Measurements from ENCODE around the gene DDX39A. TPM values are rescaled to one million over a fixed set of nuclear protein-coding genes. Genes with fewer than 3 reads are reported as not detected.

DDX39A gene
- total and polyA plus RNA-seq, 2 of the 13 experiments (the other 11 are each of a cell fraction or from before 2014, with no cell fraction given), result 34.6 to 90.4 TPM

DNA sequence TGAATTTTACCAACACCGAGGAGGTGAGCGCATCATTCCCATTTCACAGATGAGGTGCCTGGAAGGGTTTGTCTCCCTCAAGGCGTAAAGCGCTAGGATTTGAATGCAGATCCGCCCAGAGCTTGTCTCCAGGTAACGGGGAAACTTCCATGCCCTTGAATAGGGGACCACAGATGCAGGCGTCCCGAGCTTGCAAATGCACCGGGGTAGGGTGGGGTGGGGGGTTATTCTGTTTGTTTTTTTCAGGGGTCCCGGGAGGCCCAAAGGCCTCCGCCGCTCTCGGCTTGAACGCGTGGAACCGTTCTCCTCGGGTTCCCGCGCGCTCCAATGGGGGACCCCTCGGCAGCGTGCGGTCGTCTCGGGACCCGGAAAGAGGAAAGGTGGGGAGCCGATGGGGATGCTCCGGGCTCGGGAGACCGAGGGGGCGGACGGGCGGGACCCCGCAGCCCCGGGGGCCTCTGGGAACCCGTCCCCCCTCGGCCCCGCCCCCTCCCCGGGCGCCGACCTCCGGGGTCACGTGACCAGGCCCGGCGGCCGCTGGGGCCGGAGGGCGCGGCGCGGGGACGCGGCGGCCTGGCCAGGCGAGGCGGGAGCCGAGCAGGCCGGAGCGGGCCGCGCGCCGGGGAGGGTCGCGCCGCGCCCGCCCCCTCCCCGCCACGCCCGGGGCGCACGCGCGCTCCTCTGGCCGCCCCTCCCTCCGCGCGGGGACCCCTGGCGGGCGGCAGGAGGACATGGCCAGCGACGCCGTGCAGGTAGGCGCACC lies 13.8 kb upstream of the DDX39A start, which contains the start of gene PKN1 (continued):
- TF ChIP-seq HOXA9 (CRISPR knock-in tag; IDR thresholded peaks at IDR 0.05; ENCODE audit: borderline replicate concordance) (no peak), ZFP36L2 (CRISPR knock-in tag; IDR thresholded peaks at IDR 0.05) (no peak), ZNF224 (CRISPR knock-in tag; IDR thresholded peaks at IDR 0.05) (no peak), BCL3 (CRISPR knock-in tag; IDR thresholded peaks at IDR 0.05) (no peak), MED8 (CRISPR knock-in tag; IDR thresholded peaks at IDR 0.05; ENCODE audit: insufficient replicate concordance) (no peak), ZNF253 (CRISPR knock-in tag; IDR thresholded peaks at IDR 0.05; ENCODE audit: borderline replicate concordance) (no peak), ZNF30 (CRISPR knock-in tag; IDR thresholded peaks at IDR 0.05) (no peak), ZNF441 (CRISPR knock-in tag; IDR thresholded peaks at IDR 0.05; ENCODE audit: borderline replicate concordance) (no peak), TBL1XR1 (IDR thresholded peaks at IDR 0.05; ENCODE audit: borderline replicate concordance, low read length, partially characterized antibody) (no peak), E2F5 (CRISPR knock-in tag; conservative IDR thresholded peaks at IDR 0.05) (no peak), AGO1 (IDR thresholded peaks at IDR 0.05; ENCODE audit: low read depth, low read length, poor library complexity, severe bottlenecking) (no peak), CHCHD3 (CRISPR knock-in tag; IDR thresholded peaks at IDR 0.05) (no peak), FOSL2 (CRISPR knock-in tag; IDR thresholded peaks at IDR 0.05) (0 out of 2 replicates have a peak, but pooled peaks have one; percentile 5), ZSCAN25 (CRISPR knock-in tag; IDR thresholded peaks at IDR 0.05) (no peak), MED1 (CRISPR knock-in tag; IDR thresholded peaks at IDR 0.05) (0 out of 2 replicates have a peak, but pooled peaks have one; percentile 21), RNF2 (conservative IDR thresholded peaks at IDR 0.05; ENCODE audit: low read depth) (no peak), ZNF605 (CRISPR knock-in tag; IDR thresholded peaks at IDR 0.05) (no peak), HOXA3 (CRISPR knock-in tag; IDR thresholded peaks at IDR 0.05) (no peak)
- TF ChIP-seq, protein P1, sequence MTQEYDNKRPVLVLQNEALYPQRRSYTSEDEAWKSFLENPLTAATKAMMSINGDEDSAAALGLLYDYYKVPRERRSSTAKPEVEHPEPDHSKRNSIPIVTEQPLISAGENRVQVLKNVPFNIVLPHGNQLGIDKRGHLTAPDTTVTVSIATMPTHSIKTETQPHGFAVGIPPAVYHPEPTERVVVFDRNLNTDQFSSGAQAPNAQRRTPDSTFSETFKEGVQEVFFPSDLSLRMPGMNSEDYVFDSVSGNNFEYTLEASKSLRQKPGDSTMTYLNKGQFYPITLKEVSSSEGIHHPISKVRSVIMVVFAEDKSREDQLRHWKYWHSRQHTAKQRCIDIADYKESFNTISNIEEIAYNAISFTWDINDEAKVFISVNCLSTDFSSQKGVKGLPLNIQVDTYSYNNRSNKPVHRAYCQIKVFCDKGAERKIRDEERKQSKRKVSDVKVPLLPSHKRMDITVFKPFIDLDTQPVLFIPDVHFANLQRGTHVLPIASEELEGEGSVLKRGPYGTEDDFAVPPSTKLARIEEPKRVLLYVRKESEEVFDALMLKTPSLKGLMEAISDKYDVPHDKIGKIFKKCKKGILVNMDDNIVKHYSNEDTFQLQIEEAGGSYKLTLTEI (CRISPR knock-in tag; conservative IDR thresholded peaks at IDR 0.05), result no peak
- TF ChIP-seq, protein P2, sequence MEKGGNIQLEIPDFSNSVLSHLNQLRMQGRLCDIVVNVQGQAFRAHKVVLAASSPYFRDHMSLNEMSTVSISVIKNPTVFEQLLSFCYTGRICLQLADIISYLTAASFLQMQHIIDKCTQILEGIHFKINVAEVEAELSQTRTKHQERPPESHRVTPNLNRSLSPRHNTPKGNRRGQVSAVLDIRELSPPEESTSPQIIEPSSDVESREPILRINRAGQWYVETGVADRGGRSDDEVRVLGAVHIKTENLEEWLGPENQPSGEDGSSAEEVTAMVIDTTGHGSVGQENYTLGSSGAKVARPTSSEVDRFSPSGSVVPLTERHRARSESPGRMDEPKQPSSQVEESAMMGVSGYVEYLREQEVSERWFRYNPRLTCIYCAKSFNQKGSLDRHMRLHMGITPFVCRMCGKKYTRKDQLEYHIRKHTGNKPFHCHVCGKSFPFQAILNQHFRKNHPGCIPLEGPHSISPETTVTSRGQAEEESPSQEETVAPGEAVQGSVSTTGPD (CRISPR knock-in tag; IDR thresholded peaks at IDR 0.05), result no peak
- TF ChIP-seq, protein P3, sequence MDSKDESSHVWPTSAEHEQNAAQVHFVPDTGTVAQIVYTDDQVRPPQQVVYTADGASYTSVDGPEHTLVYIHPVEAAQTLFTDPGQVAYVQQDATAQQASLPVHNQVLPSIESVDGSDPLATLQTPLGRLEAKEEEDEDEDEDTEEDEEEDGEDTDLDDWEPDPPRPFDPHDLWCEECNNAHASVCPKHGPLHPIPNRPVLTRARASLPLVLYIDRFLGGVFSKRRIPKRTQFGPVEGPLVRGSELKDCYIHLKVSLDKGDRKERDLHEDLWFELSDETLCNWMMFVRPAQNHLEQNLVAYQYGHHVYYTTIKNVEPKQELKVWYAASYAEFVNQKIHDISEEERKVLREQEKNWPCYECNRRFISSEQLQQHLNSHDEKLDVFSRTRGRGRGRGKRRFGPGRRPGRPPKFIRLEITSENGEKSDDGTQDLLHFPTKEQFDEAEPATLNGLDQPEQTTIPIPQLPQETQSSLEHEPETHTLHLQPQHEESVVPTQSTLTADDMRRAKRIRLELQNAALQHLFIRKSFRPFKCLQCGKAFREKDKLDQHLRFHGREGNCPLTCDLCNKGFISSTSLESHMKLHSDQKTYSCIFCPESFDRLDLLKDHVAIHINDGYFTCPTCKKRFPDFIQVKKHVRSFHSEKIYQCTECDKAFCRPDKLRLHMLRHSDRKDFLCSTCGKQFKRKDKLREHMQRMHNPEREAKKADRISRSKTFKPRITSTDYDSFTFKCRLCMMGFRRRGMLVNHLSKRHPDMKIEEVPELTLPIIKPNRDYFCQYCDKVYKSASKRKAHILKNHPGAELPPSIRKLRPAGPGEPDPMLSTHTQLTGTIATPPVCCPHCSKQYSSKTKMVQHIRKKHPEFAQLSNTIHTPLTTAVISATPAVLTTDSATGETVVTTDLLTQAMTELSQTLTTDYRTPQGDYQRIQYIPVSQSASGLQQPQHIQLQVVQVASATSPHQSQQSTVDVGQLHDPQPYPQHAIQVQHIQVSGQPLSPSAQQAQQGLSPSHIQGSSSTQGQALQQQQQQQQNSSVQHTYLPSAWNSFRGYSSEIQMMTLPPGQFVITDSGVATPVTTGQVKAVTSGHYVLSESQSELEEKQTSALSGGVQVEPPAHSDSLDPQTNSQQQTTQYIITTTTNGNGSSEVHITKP (CRISPR knock-in tag; IDR thresholded peaks at IDR 0.05; ENCODE audit: low read depth), result no peak
